Activated CD8-positive, alpha-beta T cell treated with anti-CD3 and anti-CD28 coated beads, Interleukin-2, amount 10 ng/mL, durations not matched to agents 7 days and 5 days (primary cell): ENCODE data around the gene OPRM1. TPM values are rescaled to one million over a fixed set of nuclear protein-coding genes. Genes with fewer than 3 reads are reported as not detected.

Experiments used
- ATAC-seq: fragments of 150-1000 bp; cut with Tn5 transposase; one replicate; pipeline ENCODE4 v1.10.0; 2021; ENCODE audit warnings: moderate library complexity
- CTCF ChIA-PET: fragments of 350-600 bp; sonication (Branson Sonifier 250); formaldehyde crosslinking; loops from one replicate; lab custom pipeline; 2021; ENCODE audit warnings: antibody characterized with exemption; lab: Charles Lee
- POLR2A ChIA-PET: fragments of 350-600 bp; sonication (Branson Sonifier 250); formaldehyde crosslinking; loops from one replicate; lab custom pipeline; 2021; ENCODE audit warnings: antibody characterized with exemption; lab: Charles Lee
- DNase-seq: peaks from one replicate; pipeline ENCODE4 v3.0.0-alpha.2; 2020
- H3K27ac Mint-ChIP-seq: one replicate; pipeline ENCODE4 v1.8.0; 2021; ENCODE audit warnings: mild to moderate bottlenecking, mixed read lengths
- H3K27me3 Mint-ChIP-seq: one replicate; pipeline ENCODE4 v1.8.0; 2021; ENCODE audit warnings: low read depth, mixed read lengths
- H3K36me3 Mint-ChIP-seq: one replicate; pipeline ENCODE4 v1.8.0; 2021; ENCODE audit warnings: low read depth, mixed read lengths
- H3K4me1 Mint-ChIP-seq: one replicate; pipeline ENCODE4 v1.8.0; 2021; ENCODE audit warnings: low read depth, mixed read lengths
- H3K4me3 Mint-ChIP-seq: one replicate; pipeline ENCODE4 v1.8.0; 2021; ENCODE audit warnings: mild to moderate bottlenecking, mixed read lengths
- H3K9me3 Mint-ChIP-seq: one replicate; pipeline ENCODE4 v1.8.0; 2022; ENCODE audit warnings: mixed read lengths; ENCODE audit not compliant: insufficient read depth
- total RNA-seq, 2 experiments: library from RNA; stranded (reverse); gene quantifications; one replicate each; pipeline ENCODE4 v1.2.3, GENCODE V29; 2021

OPRM1 gene
- total RNA-seq, 2 experiments from 2014 or later, result not detected

GRCh38 chr6:154092326-154092962, 53.4 kb downstream of the OPRM1 start:
- DNase-seq (no peak), ATAC-seq (no peak)
- Mint-ChIP-seq H3K4me3 (no peak overlapping the region), H3K36me3 (no peaks in the 10 kb centered on the region), H3K27ac (no peak overlapping the region), H3K9me3 (no peaks in the 10 kb centered on the region), H3K4me1 (no peaks in the 10 kb centered on the region), H3K27me3 (no peaks in the 10 kb centered on the region)
- ChIA-PET POLR2A (no interaction called here), CTCF (interaction anchor here (1.0 kb wide), 1 partner anchor 11 kb away, joined by 3 read pairs; no protein-coding TSS in a partner anchor)

DNA sequence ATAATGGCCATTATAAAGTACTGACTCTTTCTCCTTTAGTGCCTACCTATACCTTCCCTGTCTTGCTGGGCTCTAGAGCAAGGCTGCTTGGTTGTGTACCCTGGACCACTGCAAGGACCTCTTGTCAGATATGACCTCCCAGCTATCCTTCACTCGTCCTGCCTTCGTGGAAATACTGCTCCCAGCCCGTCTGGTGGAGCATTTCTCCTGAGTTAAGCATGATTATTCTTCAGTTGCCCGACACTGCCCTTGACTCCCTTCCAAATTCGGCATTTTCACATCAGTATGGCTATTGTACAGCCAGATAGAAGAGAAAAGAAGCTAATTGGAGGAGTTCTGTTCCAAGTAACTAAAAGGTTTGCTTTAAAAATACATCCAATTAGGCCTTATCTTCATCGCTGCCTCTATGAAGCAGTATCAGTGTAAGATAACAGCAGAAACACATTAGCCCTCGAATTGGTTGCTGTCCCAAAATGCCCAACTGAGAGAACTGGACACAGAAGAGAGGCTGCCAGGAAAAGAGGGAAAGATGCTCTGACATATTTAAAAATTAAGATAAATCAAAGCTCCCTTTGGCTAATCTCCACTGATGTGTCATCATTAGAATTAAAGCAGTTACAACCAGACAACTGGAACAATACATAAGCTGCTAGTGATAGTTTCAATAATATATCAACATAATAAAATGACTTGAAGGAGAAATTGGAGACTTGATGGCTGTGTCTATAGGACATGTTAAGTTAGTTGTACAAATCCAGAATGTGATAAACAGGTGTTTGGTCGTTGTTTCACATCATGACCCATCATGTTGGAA, 54.4 kb downstream of the OPRM1 start:
- Mint-ChIP-seq H3K27ac (no peak overlapping the region), H3K36me3 (no peaks in the 10 kb centered on the region), H3K27me3 (peaks cover 1% of the 10 kb centered on the region), H3K9me3 (no peaks in the 10 kb centered on the region), H3K4me3 (no peak overlapping the region), H3K4me1 (no peaks in the 10 kb centered on the region)
- ATAC-seq (no peak), DNase-seq (no peak)
- CTCF ChIA-PET, result interaction anchor here (1.0 to 1.1 kb wide), 2 partner anchors 10 to 16 kb away, joined by 3 read pairs; no protein-coding TSS in a partner anchor
- POLR2A ChIA-PET, result no interaction called here

- Mint-ChIP-seq H3K9me3 (no peaks in the 10 kb centered on the region), H3K4me1 (no peaks in the 10 kb centered on the region), H3K27me3 (peaks cover 2% of the 10 kb centered on the region), H3K4me3 (no peak overlapping the region), H3K36me3 (no peaks in the 10 kb centered on the region), H3K27ac (no peak overlapping the region)
- no peak for DNase-seq
- CTCF ChIA-PET, result no interaction called here
- ATAC-seq, result no peak
- POLR2A ChIA-PET, result no interaction called here
Observed at GRCh38 chr6:154095571-154095970, 56.5 kb downstream of the OPRM1 start.

- H3K27me3 Mint-ChIP-seq, result peaks cover 2% of the 10 kb centered on the region
- no peak overlapping the region for H3K4me3 Mint-ChIP-seq
- CTCF ChIA-PET, result no interaction called here
Observed at GRCh38 chr6:154096316-154096715, 57.3 kb downstream of the OPRM1 start.

DNA sequence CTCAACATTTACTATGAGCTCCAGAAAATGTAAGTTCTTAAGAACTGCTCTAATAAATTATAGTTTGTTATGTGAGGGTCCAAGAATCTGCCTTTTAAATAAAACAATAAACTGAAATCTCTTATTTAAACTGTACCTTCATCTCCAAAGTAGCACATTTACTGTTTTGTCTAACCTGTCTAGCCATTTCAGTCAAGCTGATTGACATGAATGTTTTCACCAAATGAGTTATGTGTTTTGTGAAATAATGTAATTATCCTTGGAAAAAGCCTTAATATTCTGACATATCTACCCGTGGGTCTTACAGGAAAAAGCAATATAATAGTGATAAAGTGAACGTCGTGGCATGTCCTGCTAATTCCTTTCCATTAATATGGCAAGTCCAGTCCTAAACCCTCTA, 57.8 kb downstream of the OPRM1 start:
- ATAC-seq, result no peak
- Mint-ChIP-seq H3K4me1 (no peaks in the 10 kb centered on the region), H3K36me3 (no peaks in the 10 kb centered on the region), H3K27ac (no peak overlapping the region), H3K9me3 (no peaks in the 10 kb centered on the region), H3K4me3 (no peak overlapping the region), H3K27me3 (peaks cover 2% of the 10 kb centered on the region)
- ChIA-PET POLR2A (no interaction called here), CTCF (no interaction called here)
- no peak for DNase-seq

More at GRCh38 chr6:154096316-154096715, 57.3 kb downstream of the OPRM1 start:
- no peak for ATAC-seq
- POLR2A ChIA-PET, result no interaction called here
- DNase-seq, result no peak
- Mint-ChIP-seq H3K36me3 (no peaks in the 10 kb centered on the region), H3K9me3 (no peaks in the 10 kb centered on the region), H3K27ac (no peak overlapping the region), H3K4me1 (no peaks in the 10 kb centered on the region)

DNA sequence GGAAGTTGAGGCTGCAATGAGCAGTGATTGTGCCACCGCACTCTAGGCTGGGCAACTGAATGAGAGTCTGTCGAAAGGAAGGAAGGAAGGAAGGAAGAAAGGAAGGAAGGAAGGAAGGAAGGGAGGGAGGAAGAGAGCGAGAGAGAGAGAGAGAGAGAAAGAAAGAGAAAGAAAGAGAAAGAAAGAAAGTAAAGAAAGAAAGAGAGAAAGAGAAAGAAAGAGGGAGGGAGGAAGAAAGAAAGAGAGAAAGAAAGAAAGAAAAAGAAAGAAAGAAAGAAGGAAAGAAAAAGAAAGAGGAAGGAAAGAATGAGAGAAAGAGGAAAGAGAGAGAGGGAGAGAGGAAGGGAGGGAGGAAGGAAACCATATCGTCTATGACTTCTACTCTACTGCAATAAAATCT, 60.2 kb downstream of the OPRM1 start:
- no peak overlapping the region for H3K27ac Mint-ChIP-seq
- no peak for DNase-seq
- peaks cover 2% of the 10 kb centered on the region for H3K27me3 Mint-ChIP-seq
- ChIA-PET POLR2A (no interaction called here), CTCF (no interaction called here)
- no peaks in the 10 kb centered on the region for H3K36me3 Mint-ChIP-seq
- no peaks in the 10 kb centered on the region for H3K4me1 Mint-ChIP-seq
- no peak overlapping the region for H3K4me3 Mint-ChIP-seq
- ATAC-seq, result no peak
- H3K9me3 Mint-ChIP-seq, result no peaks in the 10 kb centered on the region

DNA sequence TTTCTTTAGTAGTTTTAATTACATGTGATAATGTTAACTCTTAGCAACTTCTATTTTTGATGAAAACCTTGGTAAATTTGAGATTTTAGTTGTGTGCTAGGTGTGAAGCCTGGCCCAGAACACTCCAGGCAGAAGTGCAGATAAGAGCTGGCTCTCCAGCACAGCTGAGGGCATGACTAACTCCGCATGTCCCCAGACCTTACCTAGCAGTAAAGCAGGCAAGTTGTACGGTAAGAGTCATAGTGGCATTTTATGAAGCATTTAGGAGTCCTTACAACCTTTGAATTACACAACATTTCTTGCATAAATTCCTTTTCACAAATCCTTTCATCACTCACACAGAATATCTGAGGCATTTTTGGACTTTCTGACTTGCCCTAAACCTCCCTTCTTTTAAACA, 67.2 kb downstream of the OPRM1 start:
- Mint-ChIP-seq H3K4me3 (no peak overlapping the region), H3K4me1 (no peaks in the 10 kb centered on the region), H3K27ac (no peak overlapping the region), H3K9me3 (no peaks in the 10 kb centered on the region), H3K27me3 (peaks cover 3% of the 10 kb centered on the region), H3K36me3 (no peaks in the 10 kb centered on the region)
- ChIA-PET CTCF (no interaction called here), POLR2A (no interaction called here)
- DNase-seq (no peak), ATAC-seq (no peak)

- H3K4me1 Mint-ChIP-seq, result no peaks in the 10 kb centered on the region
- DNase-seq (no peak), ATAC-seq (no peak)
- H3K27me3 Mint-ChIP-seq, result peaks cover 3% of the 10 kb centered on the region
- no peak overlapping the region for H3K4me3 Mint-ChIP-seq
- no peaks in the 10 kb centered on the region for H3K9me3 Mint-ChIP-seq
- no peaks in the 10 kb centered on the region for H3K36me3 Mint-ChIP-seq
- no peak overlapping the region for H3K27ac Mint-ChIP-seq
- POLR2A ChIA-PET, result no interaction called here
- CTCF ChIA-PET, result no interaction called here
Observed at GRCh38 chr6:154111025-154111424, 72.0 kb downstream of the OPRM1 start.

- POLR2A ChIA-PET, result no interaction called here
- ATAC-seq (no peak), DNase-seq (no peak)
- no peaks in the 10 kb centered on the region for H3K4me1 Mint-ChIP-seq
- H3K9me3 Mint-ChIP-seq, result no peaks in the 10 kb centered on the region
- peaks cover 3% of the 10 kb centered on the region for H3K27me3 Mint-ChIP-seq
- H3K4me3 Mint-ChIP-seq, result no peak overlapping the region
- CTCF ChIA-PET, result no interaction called here
- H3K27ac Mint-ChIP-seq, result no peak overlapping the region
- H3K36me3 Mint-ChIP-seq, result no peaks in the 10 kb centered on the region
Observed at GRCh38 chr6:154112181-154112809, 73.3 kb downstream of the OPRM1 start.

- DNase-seq (no peak), ATAC-seq (no peak)
- H3K4me1 Mint-ChIP-seq, result no peaks in the 10 kb centered on the region
- no peak overlapping the region for H3K27ac Mint-ChIP-seq
- H3K27me3 Mint-ChIP-seq, result peaks cover 3% of the 10 kb centered on the region
- ChIA-PET CTCF (no interaction called here), POLR2A (no interaction called here)
- H3K9me3 Mint-ChIP-seq, result no peaks in the 10 kb centered on the region
- no peak overlapping the region for H3K4me3 Mint-ChIP-seq
- H3K36me3 Mint-ChIP-seq, result no peaks in the 10 kb centered on the region
Observed at GRCh38 chr6:154113392-154113791, 74.4 kb downstream of the OPRM1 start.

DNA sequence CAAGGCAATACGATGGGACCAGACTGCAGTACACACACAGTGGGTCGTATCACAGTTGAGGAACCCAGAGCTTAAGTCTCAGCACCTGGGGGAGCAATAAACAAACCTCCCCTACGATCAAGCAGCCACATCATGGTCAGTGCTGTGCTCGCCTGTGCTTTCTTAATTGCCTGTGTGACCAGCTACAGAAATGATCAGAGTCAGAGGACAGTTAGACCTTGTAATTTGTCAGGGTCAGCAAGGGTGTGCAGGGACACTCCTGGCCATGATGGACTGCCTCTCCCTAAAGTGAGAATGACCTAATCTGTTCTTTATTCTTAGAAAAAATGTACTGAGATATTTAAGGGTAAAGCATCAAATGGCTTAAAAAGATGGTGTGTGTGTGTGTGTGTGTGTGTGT, 78.4 kb downstream of the OPRM1 start:
- Mint-ChIP-seq H3K4me1 (no peaks in the 10 kb centered on the region), H3K27me3 (peaks cover 4% of the 10 kb centered on the region), H3K27ac (no peak overlapping the region), H3K4me3 (no peak overlapping the region), H3K36me3 (no peaks in the 10 kb centered on the region), H3K9me3 (no peaks in the 10 kb centered on the region)
- DNase-seq, result no peak
- CTCF ChIA-PET, result no interaction called here
- no peak for ATAC-seq
- POLR2A ChIA-PET, result no interaction called here
